ENCODE measurements around the gene PLEKHA4. TPM values are rescaled to one million over a fixed set of nuclear protein-coding genes. Genes with fewer than 3 reads are reported as not detected.

Gene PLEKHA4
- total RNA-seq, 1 donor from 2014 or later = 519 TPM

GRCh38 chr19:48842789-48843162 is 25.6 kb downstream of the PLEKHA4 start:
- intact Hi-C loops (cut with DNase I) = loop anchor here (10.0 kb wide), 1 partner anchor 168 kb away; the partner anchor contains the start of gene NTN5
- peak; percentile 65 for ATAC-seq
- DNase-seq (ENCODE audit: low spot score) = no peak

GRCh38 chr19:48841571-48841970 is 26.8 kb downstream of the PLEKHA4 start:
- ATAC-seq (no peak), DNase-seq (ENCODE audit: low spot score) (no peak)
- intact Hi-C loops (cut with DNase I) = loop anchor here (10.0 kb wide), 1 partner anchor 167 kb away; the partner anchor contains the start of gene NTN5

- no peak for DNase-seq (ENCODE audit: low spot score)
- intact Hi-C loops (cut with DNase I) = loop anchor here (10.0 kb wide), 1 partner anchor 166 kb away; the partner anchor contains the start of gene NTN5
- ATAC-seq = no peak
Observed at GRCh38 chr19:48841047-48841446, 27.4 kb downstream of the PLEKHA4 start.

GRCh38 chr19:48837687-48838086 is 30.7 kb downstream of the PLEKHA4 start:
- intact Hi-C loops (cut with DNase I) = loop anchor here (5.0 kb wide), 1 partner anchor 40 kb away; no protein-coding TSS in a partner anchor
- DNase-seq (ENCODE audit: low spot score) (no peak), ATAC-seq (no peak)

GRCh38 chr19:48837051-48837524 is 31.3 kb downstream of the PLEKHA4 start:
- DNase-seq (ENCODE audit: low spot score) = peak; percentile 88
- peak; percentile 88 for ATAC-seq
- intact Hi-C loops (cut with DNase I) = loop anchor here (5.0 kb wide), 1 partner anchor 40 kb away; no protein-coding TSS in a partner anchor

- intact Hi-C loops (cut with DNase I) = loop anchor here (5.0 kb wide), 1 partner anchor 39 kb away; no protein-coding TSS in a partner anchor
- ATAC-seq (peak; percentile 61), DNase-seq (ENCODE audit: low spot score) (peak; percentile 72)
Observed at GRCh38 chr19:48836089-48837017, 32.1 kb downstream of the PLEKHA4 start, which contains the start of gene HSD17B14. HSD17B14 (minus strand) TSS chr19:48836491; CDS start chr19:48836411, 80 bp downstream.

GRCh38 chr19:48835734-48836088 is 32.7 kb downstream of the PLEKHA4 start:
- peak; percentile 97 for DNase-seq (ENCODE audit: low spot score)
- peak; percentile 93 for ATAC-seq
- intact Hi-C loops (cut with DNase I) = loop anchor here (5.0 kb wide), 1 partner anchor 38 kb away; no protein-coding TSS in a partner anchor

- intact Hi-C loops (cut with DNase I) = no loop called here
- ATAC-seq (no peak), DNase-seq (ENCODE audit: low spot score) (no peak)
Observed at GRCh38 chr19:48833977-48834376, 34.4 kb downstream of the PLEKHA4 start.

GRCh38 chr19:48833049-48833448 is 35.4 kb downstream of the PLEKHA4 start:
- ATAC-seq = no peak
- DNase-seq (ENCODE audit: low spot score) = no peak
- intact Hi-C loops (cut with DNase I) = no loop called here

- intact Hi-C loops (cut with DNase I) = no loop called here
- DNase-seq (ENCODE audit: low spot score) (no peak), ATAC-seq (no peak)
Observed at GRCh38 chr19:48830965-48831364, 37.5 kb downstream of the PLEKHA4 start.

- ATAC-seq (no peak), DNase-seq (ENCODE audit: low spot score) (no peak)
- intact Hi-C loops (cut with DNase I) = no loop called here
Observed at GRCh38 chr19:48830088-48830487, 38.3 kb downstream of the PLEKHA4 start.

- DNase-seq (ENCODE audit: low spot score) = no peak
- ATAC-seq = no peak
- intact Hi-C loops (cut with DNase I) = no loop called here
Observed at GRCh38 chr19:48826606-48827020, 41.8 kb downstream of the PLEKHA4 start.

GRCh38 chr19:48822514-48822913 is 45.9 kb downstream of the PLEKHA4 start:
- DNase-seq (ENCODE audit: low spot score) (no peak), ATAC-seq (no peak)
- intact Hi-C loops (cut with DNase I) = no loop called here

GRCh38 chr19:48821633-48822032 is 46.8 kb downstream of the PLEKHA4 start:
- intact Hi-C loops (cut with DNase I) = no loop called here
- DNase-seq (ENCODE audit: low spot score) = no peak
- no peak for ATAC-seq

GRCh38 chr19:48819366-48819816 is 49.0 kb downstream of the PLEKHA4 start:
- DNase-seq (ENCODE audit: low spot score) = peak; percentile 86
- intact Hi-C loops (cut with DNase I) = no loop called here
- ATAC-seq = peak; percentile 93

- intact Hi-C loops (cut with DNase I) = no loop called here
- ATAC-seq (no peak), DNase-seq (ENCODE audit: low spot score) (no peak)
Observed at GRCh38 chr19:48818234-48818820, 50.1 kb downstream of the PLEKHA4 start.

GRCh38 chr19:48817585-48818124 is 50.8 kb downstream of the PLEKHA4 start:
- DNase-seq (ENCODE audit: low spot score) (no peak), ATAC-seq (no peak)
- intact Hi-C loops (cut with DNase I) = no loop called here

GRCh38 chr19:48815870-48816501 is 52.4 kb downstream of the PLEKHA4 start:
- no peak for ATAC-seq
- intact Hi-C loops (cut with DNase I) = no loop called here
- no peak for DNase-seq (ENCODE audit: low spot score)

GRCh38 chr19:48814895-48815294 is 53.5 kb downstream of the PLEKHA4 start:
- ATAC-seq = no peak
- intact Hi-C loops (cut with DNase I) = no loop called here
- DNase-seq (ENCODE audit: low spot score) = no peak
